ENCODE results near the gene DDX27.

The DDX27 gene

DNA sequence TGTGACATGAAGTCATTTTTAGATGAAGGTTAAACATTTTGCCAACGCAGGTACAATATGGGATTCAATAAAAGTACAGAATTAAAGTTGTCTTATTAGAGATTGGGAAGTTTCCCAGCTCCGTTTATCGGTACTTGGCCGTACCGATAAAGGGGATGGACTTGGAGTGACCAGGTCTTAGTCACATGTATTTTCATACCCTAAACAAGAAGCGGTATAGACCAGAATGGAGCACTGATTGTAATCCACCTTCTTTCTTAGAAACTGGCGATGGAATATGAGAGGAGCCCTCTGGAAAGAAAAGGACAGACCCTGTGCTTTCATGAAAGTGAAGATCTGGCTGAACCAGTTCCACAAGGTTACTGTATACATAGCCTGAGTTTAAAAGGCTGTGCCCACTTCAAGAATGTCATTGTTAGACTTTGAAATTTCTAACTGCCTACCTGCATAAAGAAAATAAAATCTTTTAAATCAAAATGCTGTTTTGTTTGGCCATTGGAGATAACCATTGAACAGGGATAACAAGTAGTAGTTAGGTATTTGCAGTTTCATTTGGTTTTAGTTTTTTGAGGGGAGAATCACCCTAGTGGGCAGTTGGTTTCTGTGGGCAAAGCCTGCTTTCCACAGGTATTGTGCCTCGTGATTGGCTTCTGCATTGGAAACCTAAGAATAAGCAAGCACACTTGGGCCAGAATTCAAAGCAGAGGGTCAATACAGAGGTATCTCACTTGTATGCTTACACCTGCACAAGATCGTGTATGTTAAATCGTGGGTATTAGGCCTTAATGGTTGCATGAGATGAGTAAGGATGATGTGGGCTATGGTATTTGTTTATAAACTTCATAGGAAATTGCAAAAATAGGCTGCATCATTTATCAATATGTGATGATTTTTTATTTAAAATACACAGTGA lies 69.8 kb downstream of the DDX27 start:
- DNase-seq = no peak

GRCh38 chr20:49290608-49291191 lies 71.5 kb downstream of the DDX27 start:
- DNase-seq = no peak

DNA sequence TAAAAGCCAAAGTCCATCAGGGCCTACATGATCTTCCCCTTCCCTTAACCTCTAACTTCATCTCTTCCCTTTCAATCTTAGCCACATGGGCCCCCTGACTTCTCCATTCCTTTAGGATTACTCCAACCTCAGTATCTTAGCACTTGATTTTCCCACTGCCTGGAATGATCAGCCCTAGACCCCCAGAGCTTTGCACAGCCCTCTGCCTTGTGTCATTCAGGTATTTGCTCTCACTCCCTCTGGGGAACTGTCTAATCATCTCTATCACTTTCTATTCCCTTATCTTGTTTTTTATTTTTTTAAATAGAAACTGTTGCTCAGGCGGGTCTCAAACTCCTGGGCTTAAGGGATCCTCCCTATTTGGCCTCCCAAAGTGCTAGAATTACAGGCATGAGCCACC lies 72.0 kb downstream of the DDX27 start:
- no peak for DNase-seq

- no peak for DNase-seq
These were observed 72.8 kb downstream of the DDX27 start for GRCh38 chr20:49292010-49292409.

GRCh38 chr20:49293122-49293521 lies 73.9 kb downstream of the DDX27 start:
- DNase-seq = no peak
